HepG2 (cell line): ENCODE results near the gene CENPB. TPM values are rescaled to one million over a fixed set of nuclear protein-coding genes. Genes with fewer than 3 reads are reported as not detected.
A peak's percentile ranks its signal among the peaks of the same experiment; 100 is the strongest.

Source experiments
- BCL3 ChIP-seq: sonication (generic); formaldehyde crosslinking; IDR thresholded peaks from 2 replicates; pipeline ENCODE4 v1.5.1; 2020; ENCODE audit warnings: mild to moderate bottlenecking, missing genetic modification reagents, moderate library complexity
- CEBPZ ChIP-seq: IDR thresholded peaks from 2 replicates; pipeline ENCODE4 v1.6.1; 2012; ENCODE audit warnings: low read length, improper control_type of control experiment
- GMEB1 ChIP-seq: sonication (generic); formaldehyde crosslinking; IDR thresholded peaks from 2 replicates; pipeline ENCODE4 v1.5.1; 2020; ENCODE audit warnings: missing genetic modification reagents, mild to moderate bottlenecking, borderline replicate concordance
- IKZF1 ChIP-seq: fragments of 450-650 bp; IDR thresholded peaks from 2 replicates; pipeline ENCODE4 v1.7.1; 2016
- KLF9 ChIP-seq: IDR thresholded peaks from 2 replicates; pipeline ENCODE4 v1.6.1; 2016; ENCODE audit warnings: low read depth
- KMT2B ChIP-seq: IDR thresholded peaks from 2 replicates; pipeline ENCODE4 v1.6.1; 2016; ENCODE audit warnings: missing genetic modification reagents, missing compliant biosample characterization
- NFE2 ChIP-seq: sonication (generic); formaldehyde crosslinking; IDR thresholded peaks from 2 replicates; pipeline ENCODE4 v1.4.0; 2020; ENCODE audit warnings: missing genetic modification reagents
- NKX3-1 ChIP-seq: sonication (generic); formaldehyde crosslinking; IDR thresholded peaks from 2 replicates; pipeline ENCODE4 v1.5.0; 2020; ENCODE audit warnings: missing genetic modification reagents
- TEAD3 ChIP-seq: optimal IDR thresholded peaks from 2 replicates; pipeline ENCODE3; 2016; ENCODE audit warnings: borderline replicate concordance
- ZBTB14 ChIP-seq: sonication (generic); formaldehyde crosslinking; IDR thresholded peaks from 2 replicates; pipeline ENCODE4 v1.4.0; 2020; ENCODE audit warnings: missing genetic modification reagents
- ZBTB33 ChIP-seq: sonication (generic); formaldehyde crosslinking; IDR thresholded peaks from 2 replicates; pipeline ENCODE4 v1.4.0; 2020; ENCODE audit warnings: missing genetic modification reagents
- ZHX1 ChIP-seq: sonication (generic); formaldehyde crosslinking; IDR thresholded peaks from 2 replicates; pipeline ENCODE4 v1.8.1; 2022; ENCODE audit warnings: low read depth, mild to moderate bottlenecking, missing genetic modification reagents
- ZNF335 ChIP-seq: sonication (generic); formaldehyde crosslinking; IDR thresholded peaks from 2 replicates; pipeline ENCODE4 v1.4.0; 2020; ENCODE audit warnings: missing genetic modification reagents
- ZNF674 ChIP-seq: sonication (generic); formaldehyde crosslinking; IDR thresholded peaks from 2 replicates; pipeline ENCODE4 v1.5.0; 2020; ENCODE audit warnings: low read depth, mild to moderate bottlenecking, missing genetic modification reagents
- ZNF770 ChIP-seq: sonication (generic); formaldehyde crosslinking; IDR thresholded peaks from 2 replicates; pipeline ENCODE4 v1.5.0; 2020; ENCODE audit warnings: mild to moderate bottlenecking, missing genetic modification reagents
- ZNF879 ChIP-seq: sonication (generic); formaldehyde crosslinking; IDR thresholded peaks from 2 replicates; pipeline ENCODE4 v1.8.1; 2023; ENCODE audit warnings: missing genetic modification reagents
- polyA plus RNA-seq, 8 experiments: library from polyadenylated mRNA; depleted of rRNA in 3 of 8; stranded (reverse) in 7 of 8; unstranded in 1 of 8; fragments of >200 nt; fragmentation: Illumina TruSeq in 4 of 8; extraction: Trizol in 4 of 8; gene quantifications; 2 replicates each; pipeline versions ENCODE4 v1.2.1 to v1.2.3, GENCODE V29; 2011 to 2016; ENCODE audit warnings: low read depth in 4 of 8, missing spikeins in 1 of 8, mixed read lengths in 1 of 8; ENCODE audit not compliant: insufficient read depth in 1 of 8
- total RNA-seq, 5 experiments: library from RNA; depleted of rRNA; stranded (reverse); fragments of >200 nt; fragmentation: Illumina TruSeq; extraction: Trizol; gene quantifications; 2 replicates each; pipeline ENCODE4 v1.2.3, GENCODE V29; 2016; ENCODE audit warnings: low read depth in 1 of 5

CENPB gene
- total and polyA plus RNA-seq, 2 of the 13 experiments (the other 11 are each of a cell fraction or from before 2014, with no cell fraction given), result 10.4 to 54.5 TPM

- TF ChIP-seq BCL3 (CRISPR knock-in tag), result 0 out of 2 replicates have a peak, but pooled peaks have one; percentile 4
- 0 out of 2 replicates have a peak, but pooled peaks have one; percentile 8 for TF ChIP-seq GMEB1 (CRISPR knock-in tag)
- no peak for TF ChIP-seq NFE2 (CRISPR knock-in tag)
- no peak for TF ChIP-seq ZNF770 (CRISPR knock-in tag)
- TF ChIP-seq KMT2B (CRISPR knock-in tag), result no peak
- no peak for TF ChIP-seq CEBPZ
- no peak for TF ChIP-seq ZNF879 (CRISPR knock-in tag)
- no peak for TF ChIP-seq NKX3-1 (CRISPR knock-in tag)
- peak; percentile 62; the same call in 1 of the 2 replicates for TF ChIP-seq ZHX1 (CRISPR knock-in tag)
- TF ChIP-seq ZBTB14 (CRISPR knock-in tag), result peak; percentile 26; the same call in 1 of the 2 replicates
- TF ChIP-seq ZNF335, result no peak
- peak; percentile 56; the same call in 1 of the 2 replicates for TF ChIP-seq ZBTB33 (CRISPR knock-in tag)
- TF ChIP-seq ZNF674 (CRISPR knock-in tag), result no peak
- no peak for TF ChIP-seq IKZF1
- no peak for TF ChIP-seq KLF9 (CRISPR knock-in tag)
- no peak for TF ChIP-seq TEAD3 (CRISPR knock-in tag)
Observed at GRCh38 chr20:3786126-3786484, 435 bp downstream of the CENPB start (continued).
